Panc1 (cell line): ENCODE results near the gene NECTIN4.

Experiments
- POLR2AphosphoS5 ChIP-seq: IDR thresholded peaks from 2 replicates; pipeline ENCODE4 v1.6.1; 2012; ENCODE audit warnings: mild to moderate bottlenecking, low read depth, low read length, moderate library complexity
- SIN3A ChIP-seq: IDR thresholded peaks from 2 replicates; pipeline ENCODE4 v1.6.1; 2012; ENCODE audit warnings: low read depth, mild to moderate bottlenecking, low read length, moderate library complexity, borderline replicate concordance; ENCODE audit not compliant: insufficient read depth
- TCF7L2 ChIP-seq: IDR thresholded peaks from 2 replicates; pipeline ENCODE4 v1.6.1; 2011; ENCODE audit warnings: mild to moderate bottlenecking, low read depth, low read length, inconsistent platforms
- TF ChIP-seq, protein P1 (sequence below): fragments of 450-650 bp; IDR thresholded peaks from 2 replicates; pipeline ENCODE4 v1.5.1; 2017; ENCODE audit warnings: mild to moderate bottlenecking
- TF ChIP-seq, protein P2 (sequence below), 2 experiments: IDR thresholded peaks; 2 replicates each; pipeline ENCODE4 v1.6.1; 2011 to 2012; ENCODE audit warnings: low read depth in 2 of 2, control low read depth in 1 of 2, low read length in 1 of 2, mild to moderate bottlenecking in 1 of 2, moderate library complexity in 1 of 2; ENCODE audit not compliant: insufficient read depth in 1 of 2

DNA sequence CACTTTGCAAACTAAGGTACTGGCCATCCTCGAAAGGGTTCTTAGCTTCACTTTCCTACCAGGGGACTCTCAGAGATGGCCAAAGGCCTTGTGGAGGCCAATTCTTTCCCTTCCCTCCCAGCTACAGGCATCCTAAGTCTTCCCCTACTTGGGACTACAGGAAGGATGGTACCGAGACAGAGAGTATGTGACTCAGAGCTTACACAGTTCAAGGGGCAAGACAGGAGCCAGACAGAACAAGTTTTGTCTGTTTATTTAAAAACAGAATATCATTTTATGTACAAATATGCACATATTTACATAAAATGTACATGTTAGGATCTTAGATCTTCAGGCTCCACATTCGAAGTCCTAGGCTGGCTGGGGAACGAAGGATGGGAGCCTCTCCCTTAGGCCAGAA, 18.6 kb downstream of the NECTIN4 start:
- TF ChIP-seq, protein P1, sequence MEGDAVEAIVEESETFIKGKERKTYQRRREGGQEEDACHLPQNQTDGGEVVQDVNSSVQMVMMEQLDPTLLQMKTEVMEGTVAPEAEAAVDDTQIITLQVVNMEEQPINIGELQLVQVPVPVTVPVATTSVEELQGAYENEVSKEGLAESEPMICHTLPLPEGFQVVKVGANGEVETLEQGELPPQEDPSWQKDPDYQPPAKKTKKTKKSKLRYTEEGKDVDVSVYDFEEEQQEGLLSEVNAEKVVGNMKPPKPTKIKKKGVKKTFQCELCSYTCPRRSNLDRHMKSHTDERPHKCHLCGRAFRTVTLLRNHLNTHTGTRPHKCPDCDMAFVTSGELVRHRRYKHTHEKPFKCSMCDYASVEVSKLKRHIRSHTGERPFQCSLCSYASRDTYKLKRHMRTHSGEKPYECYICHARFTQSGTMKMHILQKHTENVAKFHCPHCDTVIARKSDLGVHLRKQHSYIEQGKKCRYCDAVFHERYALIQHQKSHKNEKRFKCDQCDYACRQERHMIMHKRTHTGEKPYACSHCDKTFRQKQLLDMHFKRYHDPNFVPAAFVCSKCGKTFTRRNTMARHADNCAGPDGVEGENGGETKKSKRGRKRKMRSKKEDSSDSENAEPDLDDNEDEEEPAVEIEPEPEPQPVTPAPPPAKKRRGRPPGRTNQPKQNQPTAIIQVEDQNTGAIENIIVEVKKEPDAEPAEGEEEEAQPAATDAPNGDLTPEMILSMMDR = no peak
- no peak for TF ChIP-seq POLR2AphosphoS5
- TF ChIP-seq, protein P2, sequence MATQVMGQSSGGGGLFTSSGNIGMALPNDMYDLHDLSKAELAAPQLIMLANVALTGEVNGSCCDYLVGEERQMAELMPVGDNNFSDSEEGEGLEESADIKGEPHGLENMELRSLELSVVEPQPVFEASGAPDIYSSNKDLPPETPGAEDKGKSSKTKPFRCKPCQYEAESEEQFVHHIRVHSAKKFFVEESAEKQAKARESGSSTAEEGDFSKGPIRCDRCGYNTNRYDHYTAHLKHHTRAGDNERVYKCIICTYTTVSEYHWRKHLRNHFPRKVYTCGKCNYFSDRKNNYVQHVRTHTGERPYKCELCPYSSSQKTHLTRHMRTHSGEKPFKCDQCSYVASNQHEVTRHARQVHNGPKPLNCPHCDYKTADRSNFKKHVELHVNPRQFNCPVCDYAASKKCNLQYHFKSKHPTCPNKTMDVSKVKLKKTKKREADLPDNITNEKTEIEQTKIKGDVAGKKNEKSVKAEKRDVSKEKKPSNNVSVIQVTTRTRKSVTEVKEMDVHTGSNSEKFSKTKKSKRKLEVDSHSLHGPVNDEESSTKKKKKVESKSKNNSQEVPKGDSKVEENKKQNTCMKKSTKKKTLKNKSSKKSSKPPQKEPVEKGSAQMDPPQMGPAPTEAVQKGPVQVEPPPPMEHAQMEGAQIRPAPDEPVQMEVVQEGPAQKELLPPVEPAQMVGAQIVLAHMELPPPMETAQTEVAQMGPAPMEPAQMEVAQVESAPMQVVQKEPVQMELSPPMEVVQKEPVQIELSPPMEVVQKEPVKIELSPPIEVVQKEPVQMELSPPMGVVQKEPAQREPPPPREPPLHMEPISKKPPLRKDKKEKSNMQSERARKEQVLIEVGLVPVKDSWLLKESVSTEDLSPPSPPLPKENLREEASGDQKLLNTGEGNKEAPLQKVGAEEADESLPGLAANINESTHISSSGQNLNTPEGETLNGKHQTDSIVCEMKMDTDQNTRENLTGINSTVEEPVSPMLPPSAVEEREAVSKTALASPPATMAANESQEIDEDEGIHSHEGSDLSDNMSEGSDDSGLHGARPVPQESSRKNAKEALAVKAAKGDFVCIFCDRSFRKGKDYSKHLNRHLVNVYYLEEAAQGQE (IDR thresholded peaks at IDR 0.05; ENCODE audit: insufficient read depth in 1 of 2, low read depth in 2 of 2, low read length in 1 of 2) = no peak
- TF ChIP-seq TCF7L2 = no peak
- TF ChIP-seq SIN3A = no peak
